ENCODE results near the gene SHQ1. TPM values are rescaled to one million over a fixed set of nuclear protein-coding genes. Genes with fewer than 3 reads are reported as not detected.
"Not testable (repeated sequence)": the region's sequence is repeated elsewhere in the genome, so short reads cannot be mapped to it uniquely, and the experiment has no call there.

SHQ1 gene
- total RNA-seq, 2 donors from 2014 or later: 9.6 to 11.2 TPM

GRCh38 chr3:72789786-72790185, 58.5 kb downstream of the SHQ1 start:
- DNase-seq (no peak), ATAC-seq (no peak)
- no peak overlapping the region for H3K27ac ChIP-seq
- no peak overlapping the region for H3K4me3 ChIP-seq
- H3K4me1 ChIP-seq: no peaks in the 10 kb centered on the region
- no peaks in the 10 kb centered on the region for H3K27me3 ChIP-seq
- 94 to 100% methylated on average over 1 of the region's 1 CpG for WGBS, 2 donors
- intact Hi-C loops (cut with DNase I): no loop called here
- no peaks in the 10 kb centered on the region for H3K36me3 ChIP-seq (replicated peaks in 1 of 2; ENCODE audit: insufficient read depth in 1 of 2, low read depth in 2 of 2)
- H3K9me3 ChIP-seq: no peaks in the 10 kb centered on the region
- TF ChIP-seq CTCF (IDR thresholded peaks at IDR 0.05) (no peak), POLR2A (IDR thresholded peaks at IDR 0.05) (no peak)

DNA sequence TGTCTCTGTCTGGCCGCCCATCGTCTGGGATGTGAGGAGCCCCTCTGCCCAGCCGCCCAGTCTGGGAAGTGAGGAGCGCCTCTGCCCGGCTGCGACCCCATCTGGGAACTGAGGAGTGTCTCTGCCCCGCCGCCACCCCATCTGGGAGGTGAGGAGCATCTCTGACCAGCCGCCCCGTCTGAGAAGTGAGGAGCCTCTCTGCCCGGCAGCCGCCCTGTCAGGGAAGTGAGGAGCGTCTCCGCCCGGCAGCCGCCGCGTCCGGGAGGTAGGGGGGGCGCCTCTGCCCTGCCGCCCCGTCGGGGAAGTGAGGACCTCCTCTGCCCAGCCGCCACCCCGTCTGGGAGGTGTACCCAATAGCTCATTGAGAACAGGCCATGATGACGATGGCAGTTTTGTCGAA, 60.0 kb downstream of the SHQ1 start:
- H3K27ac ChIP-seq; ATAC-seq; H3K4me1 ChIP-seq; H3K4me3 ChIP-seq; H3K36me3 ChIP-seq (replicated peaks in 1 of 2; ENCODE audit: insufficient read depth in 1 of 2, low read depth in 2 of 2); H3K27me3 ChIP-seq; H3K9me3 ChIP-seq; DNase-seq; intact Hi-C loops (cut with DNase I): not testable (repeated sequence)
- 93 to 98% methylated on average over 10 to 17 of the region's 27 CpGs for WGBS, 2 donors

DNA sequence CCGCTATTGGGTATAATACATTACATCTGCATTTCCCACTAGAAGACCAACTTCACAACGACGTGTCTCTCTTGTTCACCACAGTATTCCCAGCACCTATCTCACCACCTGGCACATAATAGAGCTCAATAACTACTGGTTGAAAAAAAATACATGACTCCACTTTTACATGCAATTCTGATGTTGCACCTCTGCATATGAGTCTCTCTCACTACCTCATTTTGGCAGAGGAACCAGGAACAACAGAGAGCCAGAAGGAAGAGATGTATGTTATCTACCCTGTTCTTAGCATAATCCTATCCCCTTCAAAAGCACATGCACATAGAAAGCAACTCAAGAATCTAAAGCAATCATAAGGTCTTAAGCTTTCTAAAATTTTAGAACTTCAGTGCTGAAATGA, 61.6 kb downstream of the SHQ1 start:
- ATAC-seq (no peak), DNase-seq (no peak)
- 91 to 94% methylated on average over 3 of the region's 3 CpGs for WGBS, 2 donors
- H3K36me3 ChIP-seq (replicated peaks in 1 of 2; ENCODE audit: insufficient read depth in 1 of 2, low read depth in 2 of 2): no peaks in the 10 kb centered on the region
- H3K9me3 ChIP-seq: no peaks in the 10 kb centered on the region
- H3K4me1 ChIP-seq: no peaks in the 10 kb centered on the region
- no peak overlapping the region for H3K4me3 ChIP-seq
- intact Hi-C loops (cut with DNase I): no loop called here
- no peak for TF ChIP-seq POLR2A (IDR thresholded peaks at IDR 0.05)
- TF ChIP-seq CTCF (IDR thresholded peaks at IDR 0.05): no peak
- no peak overlapping the region for H3K27ac ChIP-seq
- no peaks in the 10 kb centered on the region for H3K27me3 ChIP-seq

- intact Hi-C loops (cut with DNase I): no loop called here
- 95 to 98% methylated on average over 1 of the region's 1 CpG for WGBS, 2 donors
These were observed 64.0 kb downstream of the SHQ1 start for GRCh38 chr3:72784226-72784625.

GRCh38 chr3:72782521-72782920, 65.7 kb downstream of the SHQ1 start:
- H3K9me3 ChIP-seq: no peaks in the 10 kb centered on the region
- 75 to 77% methylated on average over 2 of the region's 2 CpGs for WGBS, 2 donors
- H3K27me3 ChIP-seq: no peaks in the 10 kb centered on the region
- no peak for ATAC-seq
- no peak for DNase-seq
- no peaks in the 10 kb centered on the region for H3K4me1 ChIP-seq
- no peak overlapping the region for H3K27ac ChIP-seq
- H3K4me3 ChIP-seq: no peak overlapping the region
- TF ChIP-seq CTCF (IDR thresholded peaks at IDR 0.05) (no peak), POLR2A (IDR thresholded peaks at IDR 0.05) (no peak)
- peaks cover 0 to 1% of the 10 kb centered on the region in 2 donors for H3K36me3 ChIP-seq (replicated peaks in 1 of 2; ENCODE audit: insufficient read depth in 1 of 2, low read depth in 2 of 2)
- intact Hi-C loops (cut with DNase I): no loop called here

More at GRCh38 chr3:72784226-72784625, 64.0 kb downstream of the SHQ1 start:
- no peaks in the 10 kb centered on the region for H3K4me1 ChIP-seq
- no peak for DNase-seq
- H3K4me3 ChIP-seq: no peak overlapping the region
- TF ChIP-seq POLR2A (IDR thresholded peaks at IDR 0.05): no peak
- no peak for TF ChIP-seq CTCF (IDR thresholded peaks at IDR 0.05)
- no peaks in the 10 kb centered on the region for H3K27me3 ChIP-seq
- H3K9me3 ChIP-seq: no peaks in the 10 kb centered on the region
- peaks cover 0 to 1% of the 10 kb centered on the region in 2 donors for H3K36me3 ChIP-seq (replicated peaks in 1 of 2; ENCODE audit: insufficient read depth in 1 of 2, low read depth in 2 of 2)
- H3K27ac ChIP-seq: no peak overlapping the region
- ATAC-seq: no peak
